ENCODE data around the gene GRB10.
"Not testable (repeated sequence)": the region's sequence is repeated elsewhere in the genome, so short reads cannot be mapped to it uniquely, and the experiment has no call there.

Gene GRB10

DNA sequence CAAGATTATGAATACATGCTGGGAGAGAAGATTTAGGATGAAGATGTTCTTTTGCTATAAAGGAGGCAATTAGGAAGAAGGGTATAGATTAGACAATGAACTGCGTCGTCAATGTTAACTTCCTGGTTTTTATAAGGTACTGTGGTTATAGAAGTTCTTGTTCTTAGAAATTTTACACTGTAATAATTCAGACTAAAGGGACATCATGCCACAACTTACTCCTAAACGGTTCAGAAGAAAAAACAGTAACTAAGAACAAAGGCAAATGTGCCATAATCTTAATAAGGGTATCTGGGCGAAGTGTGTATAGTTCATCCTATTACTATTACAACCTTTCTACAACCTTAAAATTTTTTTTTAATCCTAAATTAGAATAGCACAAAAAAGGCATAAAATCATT, 186.2 kb downstream of the GRB10 start:
- DNase-seq (ENCODE audit: low spot score in 2 of 2) (no peak), ATAC-seq (no peak)
- no peak overlapping the region for H3K27ac Mint-ChIP-seq
- H3K36me3 Mint-ChIP-seq: no peaks in the 10 kb centered on the region
- H3K4me1 Mint-ChIP-seq: peaks cover 19% of the 10 kb centered on the region
- H3K9me3 Mint-ChIP-seq: no peaks in the 10 kb centered on the region
- no peak overlapping the region for H3K4me3 Mint-ChIP-seq

- H3K27ac Mint-ChIP-seq: peak overlapping the region; percentile 55
- H3K36me3 Mint-ChIP-seq: no peaks in the 10 kb centered on the region
- DNase-seq (ENCODE audit: low spot score in 2 of 2): peak in 1 of 2 donors; percentile 63
- H3K9me3 Mint-ChIP-seq: no peaks in the 10 kb centered on the region
- ATAC-seq: peak; percentile 42
- peak overlapping the region; percentile 33 for H3K4me3 Mint-ChIP-seq
- peaks cover 19% of the 10 kb centered on the region for H3K4me1 Mint-ChIP-seq
Measured at GRCh38 chr7:50595491-50596102, 187.1 kb downstream of the GRB10 start.

GRCh38 chr7:50594734-50595485, 187.8 kb downstream of the GRB10 start:
- H3K27ac Mint-ChIP-seq: peak overlapping the region; percentile 55
- H3K36me3 Mint-ChIP-seq: no peaks in the 10 kb centered on the region
- H3K9me3 Mint-ChIP-seq: no peaks in the 10 kb centered on the region
- peak overlapping the region; percentile 33 for H3K4me3 Mint-ChIP-seq
- peaks cover 19% of the 10 kb centered on the region for H3K4me1 Mint-ChIP-seq
- ATAC-seq (peak; percentile 84), DNase-seq (ENCODE audit: low spot score in 2 of 2) (peak in 1 of 2 donors; percentile 56)

- Mint-ChIP-seq H3K9me3 (no peaks in the 10 kb centered on the region), H3K36me3 (no peaks in the 10 kb centered on the region), H3K4me3 (no peak overlapping the region), H3K27ac (no peak overlapping the region), H3K4me1 (peaks cover 19% of the 10 kb centered on the region)
- ATAC-seq: peak; percentile 31
- no peak for DNase-seq (ENCODE audit: low spot score in 2 of 2)
Measured at GRCh38 chr7:50594136-50594535, 188.6 kb downstream of the GRB10 start.

DNA sequence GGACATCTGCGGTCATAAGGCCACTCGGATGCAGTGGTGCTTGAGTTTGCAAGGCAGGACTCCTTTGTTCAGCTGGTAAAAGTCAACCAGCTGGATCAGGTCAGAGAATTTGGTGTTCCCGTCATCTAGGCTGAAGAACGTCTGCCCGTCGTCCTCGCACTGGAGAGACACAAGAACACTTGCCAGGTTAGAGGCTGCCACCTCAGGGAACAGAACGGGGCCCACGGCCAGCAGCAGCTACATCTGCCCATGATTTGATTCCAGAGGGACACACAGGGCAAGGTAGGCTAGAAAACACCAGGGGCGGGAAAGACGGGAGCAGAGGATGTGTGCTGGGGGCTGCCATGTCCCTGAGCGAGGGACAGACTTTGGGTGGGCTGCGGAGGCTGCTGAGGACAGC, 189.8 kb downstream of the GRB10 start:
- no peaks in the 10 kb centered on the region for H3K9me3 Mint-ChIP-seq
- DNase-seq (ENCODE audit: low spot score in 2 of 2) (no peak), ATAC-seq (no peak)
- H3K4me3 Mint-ChIP-seq: no peak overlapping the region
- no peaks in the 10 kb centered on the region for H3K36me3 Mint-ChIP-seq
- peaks cover 19% of the 10 kb centered on the region for H3K4me1 Mint-ChIP-seq
- no peak overlapping the region for H3K27ac Mint-ChIP-seq

DNA sequence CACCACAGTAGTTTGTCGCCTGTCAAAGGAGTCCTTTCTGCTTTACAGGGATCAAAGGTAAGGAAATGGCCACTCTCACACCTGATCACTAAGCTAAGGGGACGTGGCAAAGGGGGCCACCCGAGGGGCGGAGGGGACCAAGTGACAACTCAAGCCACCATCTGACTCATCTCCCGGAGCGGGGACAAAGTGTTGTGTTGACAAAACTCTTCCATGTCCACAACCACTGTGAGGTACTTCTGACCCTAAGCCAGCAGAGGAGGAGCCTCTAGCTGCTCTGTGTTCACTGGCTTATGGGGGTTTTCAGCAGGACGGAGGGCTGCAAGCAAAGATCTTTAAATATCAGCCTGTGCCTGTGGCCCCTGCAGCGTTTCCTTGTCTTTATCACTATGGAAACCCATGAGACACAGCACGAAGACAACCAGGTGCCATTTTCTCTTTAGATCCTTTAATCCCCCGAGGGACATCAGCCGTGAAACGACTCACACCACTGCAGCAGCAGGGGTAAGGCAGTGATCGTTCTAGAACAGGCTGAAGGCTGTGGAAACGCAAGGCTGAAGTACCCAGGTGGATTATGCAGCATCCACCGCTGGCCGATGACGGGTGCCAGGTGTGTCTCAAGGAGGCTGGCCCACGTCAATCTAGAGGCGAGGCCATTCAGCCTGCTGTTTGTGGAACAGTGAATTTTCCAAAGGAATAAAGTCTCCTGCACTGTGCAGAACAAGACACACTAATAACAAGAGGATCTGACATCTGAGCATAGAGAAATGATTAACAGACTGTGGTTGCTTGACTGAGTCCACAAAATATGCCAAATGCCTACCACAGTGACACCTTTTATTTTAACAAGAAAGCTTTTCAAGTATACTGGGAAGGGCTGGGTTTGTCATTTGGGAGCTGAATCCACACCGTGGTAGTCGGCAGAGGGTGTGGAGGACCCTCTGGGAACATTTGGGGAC, 190.9 kb downstream of the GRB10 start:
- peaks cover 19% of the 10 kb centered on the region for H3K4me1 Mint-ChIP-seq
- H3K27ac Mint-ChIP-seq: no peak overlapping the region
- DNase-seq (ENCODE audit: low spot score in 2 of 2) (no peak), ATAC-seq (no peak)
- no peaks in the 10 kb centered on the region for H3K36me3 Mint-ChIP-seq
- no peak overlapping the region for H3K4me3 Mint-ChIP-seq
- H3K9me3 Mint-ChIP-seq: no peaks in the 10 kb centered on the region

DNA sequence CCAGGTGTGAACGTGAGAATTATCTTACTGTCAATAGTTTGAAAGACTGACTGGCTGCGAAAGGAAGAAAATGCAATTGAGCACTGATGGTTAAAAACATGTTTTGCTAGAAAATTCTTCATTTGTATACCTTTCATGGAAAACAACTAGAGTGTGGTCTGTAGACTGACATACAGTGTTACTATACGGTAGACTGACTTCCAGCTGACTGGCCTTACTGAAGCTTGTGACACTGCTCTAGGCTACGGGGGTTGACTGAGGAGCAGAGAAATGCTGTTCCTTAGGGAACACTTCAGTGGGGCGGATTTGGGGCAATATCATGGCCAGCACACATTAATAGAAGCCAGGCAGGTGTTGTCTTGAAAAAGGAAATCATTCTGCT, 191.6 kb downstream of the GRB10 start:
- H3K36me3 Mint-ChIP-seq: no peaks in the 10 kb centered on the region
- H3K4me3 Mint-ChIP-seq: no peak overlapping the region
- ATAC-seq: no peak
- DNase-seq (ENCODE audit: low spot score in 2 of 2): no peak
- H3K27ac Mint-ChIP-seq: no peak overlapping the region
- H3K4me1 Mint-ChIP-seq: peaks cover 19% of the 10 kb centered on the region
- H3K9me3 Mint-ChIP-seq: no peaks in the 10 kb centered on the region

DNA sequence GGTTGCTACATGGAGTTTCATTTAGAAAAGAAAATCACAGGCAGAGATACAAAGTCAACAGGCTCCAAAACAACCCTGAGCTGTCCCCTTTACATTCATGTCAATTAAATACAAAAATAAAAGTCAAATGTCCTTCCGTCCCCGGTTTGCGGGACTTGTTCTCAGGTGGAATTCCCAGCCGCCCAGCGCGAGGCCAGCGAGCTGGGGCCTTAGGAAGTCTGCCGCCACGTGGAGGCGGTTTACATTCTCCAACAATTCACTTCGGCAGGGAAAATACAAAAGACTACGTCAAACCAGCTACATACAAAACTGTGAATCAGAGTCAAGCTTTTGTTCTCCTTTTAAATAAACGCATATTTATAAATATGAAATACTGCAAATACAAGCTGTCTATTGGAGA, 192.2 kb downstream of the GRB10 start:
- H3K9me3 Mint-ChIP-seq: no peaks in the 10 kb centered on the region

GRCh38 chr7:50589364-50589763, 193.3 kb downstream of the GRB10 start:
- H3K27ac Mint-ChIP-seq: no peak overlapping the region
- H3K4me1 Mint-ChIP-seq: peaks cover 6% of the 10 kb centered on the region
- no peaks in the 10 kb centered on the region for H3K9me3 Mint-ChIP-seq
- no peak overlapping the region for H3K4me3 Mint-ChIP-seq
- DNase-seq (ENCODE audit: low spot score in 2 of 2) (no peak), ATAC-seq (peak; percentile 41)
- no peaks in the 10 kb centered on the region for H3K36me3 Mint-ChIP-seq

More for the DNA sequence above, 192.2 kb downstream of the GRB10 start:
- ATAC-seq: no peak
- Mint-ChIP-seq H3K27ac (no peak overlapping the region), H3K4me3 (no peak overlapping the region), H3K36me3 (no peaks in the 10 kb centered on the region), H3K4me1 (peaks cover 18% of the 10 kb centered on the region)
- no peak for DNase-seq (ENCODE audit: low spot score in 2 of 2)

DNA sequence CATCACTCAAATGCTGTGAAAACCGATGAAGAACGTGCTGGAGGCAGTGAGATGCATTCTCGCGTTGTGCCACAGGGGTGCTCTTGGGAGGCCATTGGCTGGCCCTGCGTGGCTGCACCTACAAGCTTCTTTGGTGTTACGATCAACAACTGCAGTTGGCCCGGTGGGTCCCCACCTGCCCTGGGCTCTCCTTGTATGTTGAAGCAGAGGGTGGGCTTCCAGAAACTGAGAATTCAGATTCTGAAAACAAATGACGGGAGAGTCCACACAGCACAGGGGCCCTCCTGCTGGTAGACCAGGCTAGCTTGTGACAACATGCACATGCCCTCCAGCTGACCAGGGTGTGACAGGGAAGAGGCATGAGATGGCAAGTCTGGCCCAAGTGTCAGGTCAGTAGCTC, 193.8 kb downstream of the GRB10 start:
- no peak overlapping the region for H3K4me3 Mint-ChIP-seq
- ATAC-seq: peak; percentile 36

GRCh38 chr7:50587737-50588136, 195.0 kb downstream of the GRB10 start:
- H3K4me3 Mint-ChIP-seq: no peak overlapping the region

More for the DNA sequence above, 193.8 kb downstream of the GRB10 start:
- H3K4me1 Mint-ChIP-seq: peaks cover 2% of the 10 kb centered on the region
- DNase-seq (ENCODE audit: low spot score in 2 of 2): no peak
- H3K36me3 Mint-ChIP-seq: no peaks in the 10 kb centered on the region
- peaks cover under 1% of the 10 kb centered on the region for H3K9me3 Mint-ChIP-seq
- no peak overlapping the region for H3K27ac Mint-ChIP-seq

DNA sequence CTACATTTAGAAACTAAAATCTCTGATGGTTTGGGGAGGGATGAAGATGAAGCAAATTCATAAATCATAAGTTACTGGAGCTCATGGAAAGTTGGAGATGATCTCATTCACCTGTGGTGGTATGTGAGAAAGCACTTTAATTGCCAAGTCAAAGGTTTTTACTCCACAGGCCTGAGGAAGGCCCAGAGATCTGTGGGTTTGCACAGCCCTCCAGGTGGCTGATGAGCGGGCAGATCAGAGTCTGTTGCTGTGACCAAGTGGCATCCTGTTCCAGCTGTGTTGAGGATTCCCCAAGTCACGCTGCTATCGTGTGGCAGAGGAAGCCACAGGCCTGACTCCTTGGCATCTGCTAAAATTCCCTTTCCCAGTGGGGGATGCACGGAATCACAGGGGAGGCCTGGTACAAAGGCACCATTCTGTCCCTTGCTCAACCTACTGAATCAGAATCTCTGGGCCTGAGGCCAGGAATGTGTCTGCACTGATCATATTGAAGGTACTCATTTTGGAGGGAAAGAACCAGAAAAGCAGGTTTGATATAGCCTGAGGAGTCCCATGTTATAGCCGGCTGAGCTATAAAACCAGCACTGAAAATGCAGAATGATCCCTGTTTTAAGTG, 197.8 kb downstream of the GRB10 start:
- Mint-ChIP-seq H3K4me3 (no peak overlapping the region), H3K9me3 (peaks cover 9% of the 10 kb centered on the region), H3K36me3 (no peaks in the 10 kb centered on the region), H3K4me1 (no peaks in the 10 kb centered on the region), H3K27ac (no peak overlapping the region)
- ATAC-seq (no peak), DNase-seq (ENCODE audit: low spot score in 2 of 2) (no peak)

More at GRCh38 chr7:50587737-50588136, 195.0 kb downstream of the GRB10 start:
- Mint-ChIP-seq H3K4me1 (no peaks in the 10 kb centered on the region), H3K36me3 (no peaks in the 10 kb centered on the region), H3K27ac (no peak overlapping the region), H3K9me3 (peaks cover 7% of the 10 kb centered on the region)
- no peak for ATAC-seq
- DNase-seq (ENCODE audit: low spot score in 2 of 2): no peak

GRCh38 chr7:50584386-50584785, 198.3 kb downstream of the GRB10 start:
- peaks cover 9% of the 10 kb centered on the region for H3K9me3 Mint-ChIP-seq
- ATAC-seq (no peak), DNase-seq (ENCODE audit: low spot score in 2 of 2) (no peak)
- H3K4me3 Mint-ChIP-seq: no peak overlapping the region
- no peaks in the 10 kb centered on the region for H3K4me1 Mint-ChIP-seq
- H3K36me3 Mint-ChIP-seq: no peaks in the 10 kb centered on the region
- H3K27ac Mint-ChIP-seq: no peak overlapping the region

GRCh38 chr7:50583295-50583694, 199.4 kb downstream of the GRB10 start:
- not testable (repeated sequence) for ATAC-seq

GRCh38 chr7:50582271-50582670, 200.4 kb downstream of the GRB10 start:
- not testable (repeated sequence) for H3K4me1 Mint-ChIP-seq; H3K36me3 Mint-ChIP-seq; H3K27ac Mint-ChIP-seq; ATAC-seq; H3K4me3 Mint-ChIP-seq; DNase-seq (ENCODE audit: low spot score in 2 of 2)
- peaks cover 15% of the 10 kb centered on the region for H3K9me3 Mint-ChIP-seq

More at GRCh38 chr7:50583295-50583694, 199.4 kb downstream of the GRB10 start:
- H3K9me3 Mint-ChIP-seq; DNase-seq (ENCODE audit: low spot score in 2 of 2); H3K4me1 Mint-ChIP-seq; H3K36me3 Mint-ChIP-seq; H3K4me3 Mint-ChIP-seq; H3K27ac Mint-ChIP-seq: not testable (repeated sequence)
